GM12865 (cell line): ENCODE results near the gene MAP4K2.

Source experiments
- DNase-seq: peaks from one replicate; pipeline ENCODE4 v3.0.0; 2010; ENCODE audit warnings: low read depth
- H3K4me3 ChIP-seq: 2 replicates; pipeline ENCODE4 v1.5.1; 2011; ENCODE audit warnings: mild to moderate bottlenecking, low read depth, low read length, control low read depth
- CTCF ChIP-seq: IDR thresholded peaks from 2 replicates; pipeline ENCODE4 v1.5.1; 2011; ENCODE audit warnings: low read length, control low read depth, low read depth, inconsistent platforms; ENCODE audit not compliant: insufficient read depth; ENCODE audit errors: missing control alignments

MAP4K2 gene

DNA sequence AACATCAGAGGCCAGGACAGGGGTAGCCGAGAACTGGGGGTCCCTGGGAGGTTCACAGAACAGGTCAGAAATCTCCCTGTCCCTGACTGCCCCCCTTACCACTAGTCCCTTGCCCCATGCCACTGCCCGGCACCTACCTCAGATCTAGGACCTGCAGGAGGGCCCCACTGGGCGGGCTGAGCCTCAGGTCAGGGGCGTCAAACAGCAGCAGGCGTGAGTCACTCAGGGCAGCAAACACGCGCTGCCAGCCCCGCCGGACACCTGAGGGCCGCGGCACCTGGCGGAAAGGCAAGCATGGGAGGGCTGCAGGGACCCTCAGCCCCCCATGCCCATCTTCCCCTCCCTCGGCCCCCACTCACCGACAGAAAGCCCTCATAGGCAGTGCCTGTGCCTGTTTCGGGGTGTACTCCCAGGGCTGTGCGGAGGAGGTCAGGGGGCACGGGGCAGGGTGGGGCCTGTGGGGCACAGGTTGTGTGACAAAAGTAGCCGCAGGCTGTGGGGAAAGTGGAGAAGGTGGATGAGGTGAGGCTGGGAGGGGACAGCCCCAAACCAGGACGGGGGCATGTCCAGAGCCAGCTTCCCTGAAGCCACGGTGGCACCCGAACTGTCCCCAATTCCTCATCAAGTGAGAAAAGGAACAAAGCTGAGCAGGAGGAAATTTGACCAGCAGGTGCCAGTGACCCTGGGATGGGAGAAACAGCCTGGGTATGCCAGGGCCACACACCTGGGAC lies 29.6 kb upstream of the MAP4K2 start:
- no peak overlapping the region for H3K4me3 ChIP-seq
- TF ChIP-seq CTCF, result no peak
- no peak for DNase-seq

- no peak for TF ChIP-seq CTCF
- DNase-seq, result no peak
- H3K4me3 ChIP-seq, result no peak overlapping the region
Observed at GRCh38 chr11:64831411-64831891, 28.4 kb upstream of the MAP4K2 start.

GRCh38 chr11:64829536-64830251 lies 26.7 kb upstream of the MAP4K2 start:
- TF ChIP-seq CTCF, result no peak
- H3K4me3 ChIP-seq, result no peak overlapping the region
- no peak for DNase-seq

- H3K4me3 ChIP-seq, result no peak overlapping the region
- no peak for DNase-seq
- no peak for TF ChIP-seq CTCF
Observed at GRCh38 chr11:64827451-64827839, 24.4 kb upstream of the MAP4K2 start.

GRCh38 chr11:64826578-64827450 lies 23.8 kb upstream of the MAP4K2 start:
- DNase-seq, result no peak
- no peak for TF ChIP-seq CTCF
- no peak overlapping the region for H3K4me3 ChIP-seq

GRCh38 chr11:64826062-64826461 lies 23.0 kb upstream of the MAP4K2 start:
- no peak for DNase-seq
- TF ChIP-seq CTCF, result no peak
- H3K4me3 ChIP-seq, result no peak overlapping the region
